Hindlimb muscle (tissue), 1 donor: ENCODE results near the gene FBXW10B. TPM values are rescaled to one million over a fixed set of nuclear protein-coding genes. Genes with fewer than 3 reads are reported as not detected.
A peak's percentile ranks its signal among the peaks of the same experiment; 100 is the strongest.
"Not testable (repeated sequence)": the region's sequence is repeated elsewhere in the genome, so short reads cannot be mapped to it uniquely, and the experiment has no call there.

Experiments
- DNase-seq: peaks from one replicate; pipeline ENCODE4 v3.0.0-alpha.2; 2013
- polyA plus RNA-seq: library from polyadenylated mRNA; unstranded; fragments of 120-200 nt; gene quantifications from one replicate; pipeline ENCODE4 v1.2.1, GENCODE V29; 2013; ENCODE audit not compliant: insufficient read length

Gene FBXW10B, protein sequence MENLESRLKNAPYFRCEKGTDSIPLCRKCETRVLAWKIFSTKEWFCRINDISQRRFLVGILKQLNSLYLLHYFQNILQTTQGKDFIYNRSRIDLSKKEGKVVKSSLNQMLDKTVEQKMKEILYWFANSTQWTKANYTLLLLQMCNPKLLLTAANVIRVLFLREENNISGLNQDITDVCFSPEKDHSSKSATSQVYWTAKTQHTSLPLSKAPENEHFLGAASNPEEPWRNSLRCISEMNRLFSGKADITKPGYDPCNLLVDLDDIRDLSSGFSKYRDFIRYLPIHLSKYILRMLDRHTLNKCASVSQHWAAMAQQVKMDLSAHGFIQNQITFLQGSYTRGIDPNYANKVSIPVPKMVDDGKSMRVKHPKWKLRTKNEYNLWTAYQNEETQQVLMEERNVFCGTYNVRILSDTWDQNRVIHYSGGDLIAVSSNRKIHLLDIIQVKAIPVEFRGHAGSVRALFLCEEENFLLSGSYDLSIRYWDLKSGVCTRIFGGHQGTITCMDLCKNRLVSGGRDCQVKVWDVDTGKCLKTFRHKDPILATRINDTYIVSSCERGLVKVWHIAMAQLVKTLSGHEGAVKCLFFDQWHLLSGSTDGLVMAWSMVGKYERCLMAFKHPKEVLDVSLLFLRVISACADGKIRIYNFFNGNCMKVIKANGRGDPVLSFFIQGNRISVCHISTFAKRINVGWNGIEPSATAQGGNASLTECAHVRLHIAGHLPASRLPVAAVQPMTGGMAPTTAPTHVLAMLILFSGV
- 1.9 TPM for polyA plus RNA-seq

DNA sequence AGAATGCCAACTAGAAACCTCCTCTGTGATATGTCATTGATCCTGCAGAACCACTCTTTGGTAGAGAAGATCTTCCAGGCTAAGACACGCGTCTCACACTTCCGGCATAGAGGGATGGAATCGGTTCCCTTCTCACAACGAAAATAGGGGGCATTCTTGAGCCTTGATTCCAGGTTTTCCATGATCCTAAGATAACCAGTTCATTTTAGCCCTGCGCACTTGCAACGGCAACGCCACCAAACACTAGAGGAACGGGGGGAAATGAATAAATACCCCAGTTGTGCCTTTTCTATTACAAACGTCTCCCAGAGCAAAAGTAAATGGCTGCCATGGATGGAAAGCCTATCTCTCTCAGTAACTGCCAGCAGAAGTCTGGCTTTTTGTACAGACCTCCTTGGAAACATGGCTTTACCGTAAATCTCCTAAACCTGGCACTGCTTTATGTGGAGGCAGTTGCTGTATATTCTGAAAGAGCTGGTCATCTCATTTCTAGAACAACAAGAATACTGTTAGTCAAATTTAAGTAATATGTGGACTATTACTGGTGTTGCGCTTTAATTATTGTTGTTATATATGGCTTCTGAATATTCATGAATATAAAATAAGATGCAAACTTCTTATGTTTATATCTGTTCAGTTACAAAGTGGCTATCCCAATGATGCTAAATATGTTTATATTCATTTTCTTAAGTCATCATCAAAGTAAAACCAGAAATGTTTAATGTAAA lies at the start of gene FBXW10B:
Gene FBXW10B (minus strand): TSS at position 374 of the 728 bp plus-strand sequence. CDS start 192 bp downstream, at position 182.
- peak; percentile 23 for DNase-seq

DNA sequence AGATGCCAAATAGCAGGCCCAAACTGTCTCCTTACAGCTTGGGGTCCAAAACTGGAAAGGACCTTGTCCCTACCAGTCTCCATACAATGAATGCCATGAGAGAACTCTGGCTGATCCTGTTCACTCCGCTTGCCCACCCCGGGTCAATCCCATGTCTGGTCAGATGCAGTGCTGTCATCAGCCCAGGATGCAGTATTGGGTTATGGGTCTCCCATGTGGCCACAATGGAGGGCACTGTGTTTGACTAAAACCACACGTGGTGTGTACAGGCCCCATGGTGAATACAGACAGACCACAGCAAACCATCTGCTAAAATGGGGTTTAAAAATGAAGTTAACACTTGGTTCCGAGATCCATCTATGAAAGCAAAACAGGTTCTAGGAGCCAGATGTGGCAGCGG lies 44.2 kb upstream of the FBXW10B start:
- DNase-seq, result no peak

DNA sequence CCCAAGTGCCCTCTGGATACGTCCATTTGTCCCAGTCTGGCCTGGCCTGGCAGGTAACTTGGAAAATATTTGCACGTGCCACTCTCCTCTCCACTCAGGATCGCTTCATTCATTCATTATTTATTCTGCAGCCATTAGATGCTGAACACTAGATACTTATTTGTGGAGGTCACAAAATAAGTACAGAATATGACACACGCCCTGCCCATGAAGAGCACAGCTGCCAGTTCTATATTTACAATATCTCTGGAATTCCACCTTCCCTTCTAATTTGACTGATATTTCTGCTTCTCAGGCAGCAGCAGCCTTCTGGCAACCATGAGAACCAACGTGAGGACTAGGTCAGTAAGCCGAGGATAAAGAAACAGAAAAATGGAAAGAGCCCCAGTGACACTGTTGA lies 43.7 kb upstream of the FBXW10B start:
- no peak for DNase-seq

DNA sequence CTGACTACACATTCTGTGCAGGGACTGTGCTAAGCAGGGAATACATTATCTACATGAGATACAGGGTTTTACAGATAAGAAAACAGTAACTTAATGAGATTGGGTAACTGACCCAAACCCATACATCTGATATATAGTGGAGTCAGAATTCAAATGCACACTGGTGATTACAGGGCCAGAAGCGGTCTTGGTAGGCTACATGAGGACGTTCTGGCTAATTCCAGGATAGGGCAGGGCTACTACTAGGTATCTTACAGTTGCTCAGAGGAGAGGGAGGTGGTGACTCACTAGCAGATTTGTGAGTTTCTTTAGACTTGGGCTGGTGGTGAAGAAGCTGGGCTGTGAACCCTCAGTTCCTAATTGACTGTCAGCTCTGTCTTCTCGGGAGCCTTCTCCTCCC lies 43.2 kb upstream of the FBXW10B start:
- no peak for DNase-seq

DNA sequence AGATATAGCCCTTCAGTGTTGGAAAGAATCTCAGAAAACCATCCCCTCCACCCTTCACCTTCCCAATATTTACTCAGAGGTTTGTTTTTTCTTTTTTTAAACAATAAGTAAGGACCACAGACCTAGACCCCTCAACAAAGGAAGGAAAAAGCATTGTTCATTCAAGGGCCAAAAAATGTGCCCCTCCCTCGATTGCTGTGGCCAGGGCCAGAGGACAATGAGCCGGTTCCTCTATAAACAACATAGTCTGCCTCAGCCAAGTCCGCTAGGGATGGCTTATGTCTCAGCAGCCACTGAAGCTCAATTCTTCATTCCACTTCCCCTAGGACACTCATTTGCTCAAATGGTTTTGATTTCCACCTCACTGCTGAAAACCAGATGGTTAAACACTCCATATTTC lies 40.6 kb upstream of the FBXW10B start:
- DNase-seq, result no peak

DNA sequence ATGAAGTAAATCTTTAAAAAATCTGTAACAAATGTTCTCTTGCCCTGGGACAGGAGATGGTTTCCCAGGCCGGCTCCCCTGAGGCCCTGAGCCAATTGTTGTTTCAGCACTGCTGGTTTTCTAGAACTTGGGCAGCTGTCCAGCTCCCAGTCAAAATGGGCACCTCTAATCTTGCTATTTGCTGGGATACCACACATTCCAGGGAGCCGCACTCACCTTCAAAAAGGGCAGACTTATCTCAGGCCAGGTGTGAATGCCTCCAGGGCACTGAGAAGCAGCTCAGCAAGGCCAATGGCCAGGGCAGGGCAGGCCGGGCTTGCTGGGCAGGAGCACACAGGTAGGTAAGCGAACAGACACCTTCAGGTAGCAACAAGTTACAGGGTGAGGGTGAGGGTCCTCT lies 40.2 kb upstream of the FBXW10B start:
- DNase-seq, result no peak

DNA sequence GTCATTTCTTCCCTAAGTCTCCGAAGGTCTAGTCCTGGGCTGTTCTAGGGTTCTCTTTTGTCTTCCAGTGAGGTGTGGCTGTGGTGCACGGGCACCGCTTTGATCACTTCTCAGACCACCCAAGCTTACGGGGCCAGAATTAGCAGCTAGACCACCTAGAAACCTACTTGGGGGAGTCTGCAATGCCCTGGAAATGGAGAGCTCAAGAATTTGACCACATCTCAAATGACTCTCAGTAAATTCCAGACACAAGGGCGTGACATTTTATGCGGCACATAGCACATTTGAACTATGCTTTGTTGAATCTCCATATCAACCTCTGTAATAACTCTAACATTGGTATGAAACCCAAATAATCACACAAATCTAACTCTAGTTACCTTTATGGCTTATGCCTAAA lies 39.7 kb upstream of the FBXW10B start:
- DNase-seq, result no peak

DNA sequence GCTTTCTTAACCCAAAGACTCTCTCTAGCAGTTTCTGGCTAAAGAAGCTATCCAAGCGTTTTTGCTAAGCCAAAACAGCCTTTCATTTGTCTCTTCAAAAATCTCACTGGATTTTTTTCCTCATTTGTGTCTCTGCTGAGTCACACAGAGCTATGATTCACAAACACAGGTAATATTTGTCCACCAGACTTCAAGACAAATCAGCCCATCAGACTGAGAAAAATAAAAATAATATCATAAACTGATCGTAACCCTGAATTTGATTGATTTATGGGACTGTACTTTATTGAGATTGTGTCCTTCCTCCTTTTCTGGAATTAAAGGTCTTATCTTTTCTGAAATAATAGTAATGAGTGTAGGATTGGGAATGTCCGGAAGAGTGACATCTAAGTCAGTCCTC lies 38.8 kb upstream of the FBXW10B start:
- no peak for DNase-seq

DNA sequence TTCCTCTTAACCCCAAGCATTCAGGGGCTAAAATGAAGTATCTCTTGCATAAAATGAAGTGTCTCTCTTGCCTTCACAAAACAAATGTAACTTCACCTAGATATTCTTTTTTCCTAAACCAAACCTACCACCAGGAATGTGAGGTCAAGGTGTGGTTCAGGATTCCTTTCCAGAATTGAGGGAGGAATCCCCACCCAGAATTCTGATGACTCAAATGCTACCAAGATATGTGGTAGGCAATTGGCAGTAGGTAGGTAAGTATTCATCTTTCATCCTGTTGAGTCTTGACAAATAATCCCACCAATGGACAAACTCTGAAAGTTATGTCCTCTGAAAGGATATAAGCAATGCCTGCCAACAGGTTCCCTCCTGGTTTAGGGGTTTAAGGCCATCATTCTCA lies 38.4 kb upstream of the FBXW10B start:
- DNase-seq, result no peak

DNA sequence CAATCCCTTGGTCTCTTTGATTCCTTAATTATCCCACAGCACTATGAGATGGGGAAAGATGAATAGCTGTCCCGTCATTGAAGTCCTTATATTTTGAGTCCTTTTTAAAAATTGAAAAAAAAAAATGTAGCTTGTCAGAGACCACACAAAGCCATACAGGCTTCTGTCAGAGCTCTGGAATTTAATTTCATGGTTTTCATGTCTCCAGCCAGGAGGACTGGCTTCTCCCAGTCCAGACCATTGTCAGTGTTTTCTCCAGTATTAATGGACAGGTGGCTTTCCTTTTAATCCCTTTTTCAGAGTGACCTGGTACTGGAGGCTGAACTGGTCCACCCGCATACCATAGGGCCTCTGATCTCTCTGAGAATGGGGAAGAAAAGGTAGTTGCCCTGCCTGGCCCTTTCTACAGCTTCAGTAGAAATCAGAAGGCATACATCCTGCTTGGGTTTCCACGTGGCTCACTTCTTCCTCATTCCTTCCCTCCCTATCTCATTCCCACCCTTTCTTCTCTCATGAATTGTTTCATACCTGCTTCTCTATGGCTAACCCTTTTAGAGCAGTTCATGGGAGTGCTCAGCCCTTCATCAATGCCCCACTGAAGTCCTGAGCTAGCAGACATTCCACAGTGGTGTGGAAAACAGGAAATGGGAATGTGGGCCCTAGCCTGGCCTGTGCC lies 35.5 kb upstream of the FBXW10B start:
- no peak for DNase-seq

DNA sequence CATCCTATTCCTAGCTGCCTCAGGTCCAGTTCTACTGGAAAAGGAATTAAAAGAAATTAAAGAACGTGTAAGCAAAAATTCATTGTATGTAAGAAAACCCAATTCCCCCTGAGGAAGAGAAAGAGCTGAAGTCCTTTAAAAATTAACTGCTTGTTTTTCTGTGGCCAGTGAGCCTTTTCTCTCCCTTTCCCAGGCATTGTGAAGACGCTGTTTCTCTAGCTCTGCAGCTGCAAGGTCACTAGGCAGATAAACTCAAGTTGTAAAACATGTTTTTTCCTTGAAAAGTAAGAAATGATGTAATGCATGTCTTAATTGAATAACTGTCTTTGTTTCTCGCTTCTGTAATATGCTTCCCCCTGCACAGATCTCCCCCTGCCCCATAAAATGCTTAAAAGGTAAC lies 34.9 kb upstream of the FBXW10B start:
- DNase-seq, result not testable (repeated sequence)

DNA sequence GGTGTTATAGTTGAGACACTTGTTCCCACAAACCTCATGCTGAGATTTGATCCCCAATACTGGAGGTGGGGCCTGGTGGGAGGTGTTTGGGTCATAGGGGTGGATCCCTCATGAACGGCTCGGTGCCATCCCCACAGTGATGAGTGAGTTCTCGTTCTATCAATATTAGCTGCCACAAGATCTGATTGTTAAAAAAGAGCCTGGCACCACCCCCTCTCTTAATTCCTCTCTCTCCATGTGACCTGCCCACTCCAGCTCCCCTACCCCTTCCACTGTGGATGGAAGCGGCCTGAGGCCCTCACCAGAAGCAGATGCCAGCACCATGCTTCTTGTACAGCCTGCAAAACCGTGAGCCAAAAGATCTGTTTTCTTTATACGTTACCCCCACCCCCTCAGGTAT lies 33.5 kb upstream of the FBXW10B start:
- DNase-seq, result no peak

DNA sequence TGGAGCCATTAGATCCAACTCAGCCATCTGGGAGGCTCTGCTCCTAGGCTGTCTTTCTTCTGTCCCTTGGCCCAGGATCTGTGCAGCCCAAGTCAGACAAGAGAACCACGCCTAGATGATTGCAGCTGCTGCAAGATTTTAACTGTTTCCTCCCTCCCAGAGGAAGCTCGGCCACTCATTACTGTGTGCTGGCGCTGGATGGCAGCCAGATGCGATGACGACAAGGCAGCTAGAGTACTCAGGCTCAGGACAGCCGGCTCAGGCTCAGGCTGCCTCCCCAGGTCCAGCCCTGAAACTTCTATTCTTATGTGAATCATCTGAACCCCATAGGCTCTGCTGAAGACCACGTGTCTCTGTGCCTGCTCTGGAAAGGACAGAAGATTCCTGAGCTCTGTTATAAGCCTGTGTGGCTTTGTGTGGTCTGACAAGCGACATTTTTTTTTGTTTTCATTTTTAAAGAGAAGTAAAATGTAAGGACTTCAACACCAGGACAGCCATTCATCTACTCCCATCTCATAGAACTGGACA lies 32.1 kb upstream of the FBXW10B start:
- peak; percentile 93 for DNase-seq

DNA sequence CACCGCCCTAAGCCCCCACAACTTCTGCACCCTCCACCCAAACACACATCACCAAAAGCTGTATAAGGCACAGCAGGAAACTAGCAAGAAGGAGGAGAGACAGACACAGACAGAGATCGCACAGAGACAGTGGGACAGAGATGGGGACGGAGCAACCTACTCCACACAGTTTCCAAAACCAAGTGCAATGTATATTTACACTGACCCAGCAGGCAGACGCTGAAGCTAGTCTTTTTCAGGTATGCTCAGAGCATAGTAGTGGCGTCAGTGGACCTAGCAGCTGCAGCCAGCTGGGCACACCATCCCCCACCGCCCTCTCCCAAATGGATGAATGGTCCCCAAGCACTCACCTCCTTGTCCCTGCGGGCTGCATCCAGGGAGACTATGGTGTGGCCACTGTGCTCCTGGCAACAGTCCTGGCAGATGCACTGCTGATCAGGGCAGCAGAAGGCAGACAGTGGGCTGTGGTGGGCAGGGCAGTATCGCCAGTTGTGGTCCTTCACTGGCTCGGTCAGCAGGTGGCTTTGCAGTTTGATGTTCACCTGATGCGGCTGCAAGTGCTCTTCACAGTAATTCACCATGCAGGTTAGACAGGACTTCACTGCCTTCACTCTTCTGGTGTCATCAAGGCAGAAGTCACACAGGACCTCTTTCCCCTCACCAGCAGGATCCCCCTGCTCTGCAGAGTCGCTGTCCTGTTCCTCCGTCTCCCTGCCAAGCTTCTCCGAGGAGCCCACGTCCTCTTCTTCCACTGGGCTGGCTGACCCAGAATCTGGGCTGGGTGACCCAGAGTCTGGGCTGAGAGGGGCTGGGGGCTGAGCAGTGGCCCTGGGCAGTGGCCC lies 31.5 kb upstream of the FBXW10B start:
- DNase-seq, result peak; percentile 26

DNA sequence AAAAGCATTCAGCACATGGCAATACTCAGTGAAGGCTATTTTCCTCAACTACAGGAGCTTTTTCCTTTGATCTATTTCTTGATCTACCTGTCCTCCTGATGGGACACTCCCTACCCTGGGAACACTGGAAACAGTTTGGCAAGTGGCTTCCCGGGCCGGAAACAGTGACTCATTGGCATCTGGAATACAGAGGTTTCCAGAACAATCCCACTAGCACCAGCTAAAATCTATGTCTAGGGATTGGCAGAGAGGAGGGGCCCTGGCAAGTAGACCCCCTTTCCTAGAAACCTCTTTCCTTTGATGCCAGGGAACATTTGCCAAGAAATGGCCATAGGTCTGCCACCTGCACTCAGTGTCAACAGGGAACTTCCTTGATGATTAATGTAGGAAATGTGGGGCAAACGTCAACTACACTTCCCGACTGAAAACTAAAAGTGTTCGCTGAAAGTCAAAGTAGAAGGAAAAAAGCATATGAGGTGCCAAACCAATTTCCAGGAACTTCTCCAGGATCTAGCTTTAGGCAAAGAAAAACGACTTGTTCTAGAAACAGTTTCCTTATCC lies 30.4 kb upstream of the FBXW10B start:
- DNase-seq, result peak; percentile 72

DNA sequence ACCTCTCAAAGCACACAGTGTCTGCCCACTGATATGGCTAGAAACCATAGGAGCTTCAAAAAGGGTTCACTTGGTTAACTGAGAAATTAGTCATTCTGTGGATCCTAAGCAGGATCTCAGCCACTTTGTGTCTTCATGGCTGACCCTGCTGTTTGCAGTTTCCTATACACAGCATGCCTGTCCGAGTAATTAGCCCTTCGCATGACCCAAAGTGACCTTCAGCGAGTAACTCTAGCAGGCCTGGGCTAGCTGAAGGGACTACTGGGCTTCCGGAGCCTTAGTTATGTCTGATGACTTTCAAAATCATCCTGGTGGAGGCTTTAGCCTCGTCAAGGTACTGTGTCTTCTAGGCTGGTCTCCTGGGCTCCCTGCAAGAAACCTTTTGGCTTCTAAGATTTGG lies 28.9 kb upstream of the FBXW10B start:
- DNase-seq, result no peak

DNA sequence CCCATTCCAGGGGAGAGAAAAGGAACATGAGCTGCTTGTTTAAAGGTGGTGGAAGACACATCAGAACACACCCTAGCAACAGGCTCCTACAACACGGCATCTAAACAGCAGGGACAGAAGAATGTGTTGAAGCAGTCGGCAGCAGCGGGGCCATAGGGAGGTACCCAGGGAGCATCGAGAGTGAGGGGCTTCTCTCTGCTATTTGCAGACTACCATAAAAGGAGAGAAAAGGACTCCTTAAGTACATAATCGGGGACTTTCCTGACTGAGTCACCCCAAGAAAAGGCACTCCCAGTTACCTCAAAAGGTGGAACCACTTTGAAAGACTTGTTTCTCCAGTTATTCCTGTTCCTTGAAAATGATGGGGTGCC lies 26.4 kb upstream of the FBXW10B start:
- DNase-seq, result peak; percentile 35

DNA sequence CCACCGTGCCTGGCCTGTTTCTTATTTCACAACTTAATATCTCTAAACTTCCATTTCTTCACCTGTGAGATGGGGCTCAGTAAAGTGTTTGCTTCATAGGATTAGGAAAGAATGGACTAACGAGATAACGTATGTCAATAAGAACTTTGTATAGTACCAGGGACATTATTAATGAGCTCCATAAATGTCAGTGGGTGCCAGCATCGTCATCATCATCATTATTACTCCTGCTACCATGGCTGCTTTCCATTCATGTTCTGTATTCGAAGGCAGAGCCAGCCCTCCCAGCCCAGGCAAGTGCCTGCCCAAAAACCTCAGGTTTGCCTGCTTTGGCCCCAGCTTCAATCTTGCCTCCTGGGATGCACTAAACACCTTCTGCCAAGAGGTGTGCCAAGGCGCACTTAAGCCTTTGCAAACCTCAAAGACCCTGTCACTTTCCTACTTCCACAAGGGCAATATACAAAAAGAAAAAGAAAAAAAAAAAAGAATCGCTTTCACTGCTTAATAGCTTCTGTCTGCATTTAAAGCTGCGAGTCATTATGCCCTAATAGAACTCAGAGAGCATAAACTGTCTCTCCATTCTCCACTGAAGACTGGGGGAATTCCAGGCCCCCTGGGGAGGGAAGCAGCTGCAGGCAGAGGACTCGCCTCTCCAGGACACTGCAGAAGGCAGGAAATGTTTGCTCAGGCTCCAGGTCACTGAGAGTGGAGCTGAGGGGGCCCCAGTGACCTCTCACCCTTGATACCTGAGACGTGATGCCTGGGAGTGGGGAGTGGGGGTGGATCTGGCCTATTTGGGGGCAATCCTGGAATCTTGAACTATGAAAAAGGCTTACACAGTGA lies 25.8 kb upstream of the FBXW10B start:
- peak; percentile 46 for DNase-seq

DNA sequence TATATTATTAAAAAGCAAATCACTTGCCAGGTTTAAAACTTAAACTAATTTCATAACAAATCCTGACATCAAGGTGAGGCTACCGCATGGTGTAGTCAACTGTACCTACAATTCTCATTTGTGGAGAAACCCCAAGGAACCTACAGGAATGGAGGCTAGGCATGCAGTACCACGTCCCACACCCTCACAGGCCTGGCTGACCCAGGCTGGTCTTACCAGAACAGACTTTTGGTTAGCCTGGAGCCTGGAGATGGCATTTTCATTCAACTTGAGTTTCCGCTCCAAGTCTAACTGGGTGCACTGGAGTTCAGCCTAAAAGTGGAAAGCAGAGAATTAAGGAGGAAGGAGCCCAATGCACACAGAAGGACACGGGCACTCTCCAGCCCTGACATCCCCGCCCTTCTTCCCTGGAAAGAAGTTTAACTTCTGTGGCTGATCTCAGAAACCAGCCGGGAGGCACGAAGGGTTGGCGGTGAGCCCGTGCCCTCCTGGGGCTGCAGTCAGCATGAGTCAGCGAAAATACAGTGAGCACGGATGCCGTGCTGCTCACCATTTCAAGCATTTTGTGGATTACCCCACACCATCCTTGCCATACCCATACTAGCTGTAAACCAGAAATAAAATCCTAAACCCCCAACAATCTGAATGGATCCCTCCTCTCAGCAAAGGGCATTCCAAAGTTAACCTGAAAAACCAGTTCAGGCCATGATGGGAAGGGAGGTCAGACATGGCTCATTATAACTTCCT lies 23.2 kb upstream of the FBXW10B start:
- not testable (repeated sequence) for DNase-seq
